ENCODE measurements around the gene MATCAP1.

Gene MATCAP1

GRCh38 chr16:67173323-67173722, 10.4 kb downstream of the MATCAP1 start:
- peaks cover 18% of the 10 kb centered on the region for H3K4me1 ChIP-seq
- TF ChIP-seq CTCF (IDR thresholded peaks at IDR 0.05; ENCODE audit: low read depth, low read length) = no peak
- no peak for DNase-seq
- H3K27me3 ChIP-seq = no peaks in the 10 kb centered on the region
- no peaks in the 10 kb centered on the region for H3K9me3 ChIP-seq
- H3K36me3 ChIP-seq = no peaks in the 10 kb centered on the region
- H3K4me3 ChIP-seq (ENCODE audit: low read depth, low read length) = peak overlapping the region; percentile 65

- Histone ChIP-seq H3K9me3 (no peaks in the 10 kb centered on the region), H3K36me3 (no peaks in the 10 kb centered on the region), H3K4me3 (ENCODE audit: low read depth, low read length) (peak overlapping the region; percentile 58), H3K4me1 (peaks cover 18% of the 10 kb centered on the region), H3K27me3 (no peaks in the 10 kb centered on the region)
- no peak for TF ChIP-seq CTCF (IDR thresholded peaks at IDR 0.05; ENCODE audit: low read depth, low read length)
- no peak for DNase-seq
Observed at GRCh38 chr16:67170949-67171649, 12.7 kb downstream of the MATCAP1 start.

GRCh38 chr16:67170168-67170948, 13.4 kb downstream of the MATCAP1 start, which contains the start of gene NOL3:
Gene NOL3, plus strand, starts transcription at chr16:67170538.
- TF ChIP-seq CTCF (IDR thresholded peaks at IDR 0.05; ENCODE audit: low read depth, low read length) = no peak; the same call in 1 of the 2 replicates
- Histone ChIP-seq H3K4me3 (ENCODE audit: low read depth, low read length) (peak within 1 kb of the TSS; percentile 58), H3K4me1 (peaks cover 18% of the 10 kb centered on the region), H3K27me3 (no peaks in the 10 kb centered on the region), H3K36me3 (no peaks in the 10 kb centered on the region), H3K9me3 (no peaks in the 10 kb centered on the region)
- DNase-seq = peak; percentile 94

- H3K36me3 ChIP-seq = no peaks in the 10 kb centered on the region
- peak overlapping the region; percentile 58 for H3K4me3 ChIP-seq (ENCODE audit: low read depth, low read length)
- H3K9me3 ChIP-seq = no peaks in the 10 kb centered on the region
- H3K27me3 ChIP-seq = no peaks in the 10 kb centered on the region
- peak; percentile 83 for DNase-seq
- TF ChIP-seq CTCF (IDR thresholded peaks at IDR 0.05; ENCODE audit: low read depth, low read length) = peak; percentile 82
- peaks cover 14% of the 10 kb centered on the region for H3K4me1 ChIP-seq
Observed at GRCh38 chr16:67169642-67170167, 14.1 kb downstream of the MATCAP1 start.

GRCh38 chr16:67169011-67169451, 14.7 kb downstream of the MATCAP1 start:
- peak; percentile 8 for DNase-seq
- TF ChIP-seq CTCF (IDR thresholded peaks at IDR 0.05; ENCODE audit: low read depth, low read length) = no peak
- Histone ChIP-seq H3K27me3 (no peaks in the 10 kb centered on the region; the same call in 1 of the 2 replicates), H3K9me3 (no peaks in the 10 kb centered on the region), H3K4me1 (peaks cover 14% of the 10 kb centered on the region), H3K4me3 (ENCODE audit: low read depth, low read length) (peak overlapping the region; percentile 58), H3K36me3 (no peaks in the 10 kb centered on the region)

Data from BE2C (cell line).